ENCODE data around the gene WWOX. TPM values are rescaled to one million over a fixed set of nuclear protein-coding genes. Genes with fewer than 3 reads are reported as not detected.

The WWOX gene
- total RNA-seq, 1 donor from 2014 or later, result 18.6 TPM

- no peak for DNase-seq (ENCODE audit: low spot score)
- H3K27me3 Mint-ChIP-seq (ENCODE audit: unreplicated experiment), result no peaks in the 10 kb centered on the region
- H3K27ac Mint-ChIP-seq (ENCODE audit: unreplicated experiment), result no peak overlapping the region
Observed at GRCh38 chr16:79136955-79137354, 1037.5 kb downstream of the WWOX start.

GRCh38 chr16:79137426-79137939 lies 1038.0 kb downstream of the WWOX start:
- TF ChIP-seq CTCF (IDR thresholded peaks at IDR 0.05; ENCODE audit: unreplicated experiment), result no peak
- H3K4me1 Mint-ChIP-seq (ENCODE audit: unreplicated experiment), result peaks cover 7% of the 10 kb centered on the region
- H3K4me3 Mint-ChIP-seq (ENCODE audit: unreplicated experiment), result no peak overlapping the region
- no peak for DNase-seq (ENCODE audit: low spot score)
- no peaks in the 10 kb centered on the region for H3K27me3 Mint-ChIP-seq (ENCODE audit: unreplicated experiment)
- H3K36me3 Mint-ChIP-seq (ENCODE audit: low read depth, unreplicated experiment), result no peaks in the 10 kb centered on the region
- H3K9me3 Mint-ChIP-seq (ENCODE audit: unreplicated experiment), result no peaks in the 10 kb centered on the region
- H3K27ac Mint-ChIP-seq (ENCODE audit: unreplicated experiment), result no peak overlapping the region

More at GRCh38 chr16:79136955-79137354, 1037.5 kb downstream of the WWOX start:
- Mint-ChIP-seq H3K9me3 (ENCODE audit: unreplicated experiment) (no peaks in the 10 kb centered on the region), H3K4me3 (ENCODE audit: unreplicated experiment) (no peak overlapping the region), H3K36me3 (ENCODE audit: low read depth, unreplicated experiment) (no peaks in the 10 kb centered on the region), H3K4me1 (ENCODE audit: unreplicated experiment) (peaks cover 7% of the 10 kb centered on the region)
- no peak for TF ChIP-seq CTCF (IDR thresholded peaks at IDR 0.05; ENCODE audit: unreplicated experiment)

- DNase-seq (ENCODE audit: low spot score), result no peak
- Mint-ChIP-seq H3K27ac (ENCODE audit: unreplicated experiment) (no peak overlapping the region), H3K9me3 (ENCODE audit: unreplicated experiment) (no peaks in the 10 kb centered on the region), H3K4me1 (ENCODE audit: unreplicated experiment) (no peaks in the 10 kb centered on the region), H3K27me3 (ENCODE audit: unreplicated experiment) (no peaks in the 10 kb centered on the region), H3K36me3 (ENCODE audit: low read depth, unreplicated experiment) (no peaks in the 10 kb centered on the region), H3K4me3 (ENCODE audit: unreplicated experiment) (no peak overlapping the region)
- TF ChIP-seq CTCF (IDR thresholded peaks at IDR 0.05; ENCODE audit: unreplicated experiment), result no peak
Observed at GRCh38 chr16:79139799-79140198, 1040.3 kb downstream of the WWOX start.

GRCh38 chr16:79143026-79143425 lies 1043.6 kb downstream of the WWOX start:
- no peak overlapping the region for H3K27ac Mint-ChIP-seq (ENCODE audit: unreplicated experiment)

More at GRCh38 chr16:79143026-79143425, 1043.6 kb downstream of the WWOX start:
- H3K4me3 Mint-ChIP-seq (ENCODE audit: unreplicated experiment), result no peak overlapping the region
- no peaks in the 10 kb centered on the region for H3K27me3 Mint-ChIP-seq (ENCODE audit: unreplicated experiment)
- no peaks in the 10 kb centered on the region for H3K36me3 Mint-ChIP-seq (ENCODE audit: low read depth, unreplicated experiment)
- no peak for TF ChIP-seq CTCF (IDR thresholded peaks at IDR 0.05; ENCODE audit: unreplicated experiment)
- DNase-seq (ENCODE audit: low spot score), result no peak
- H3K9me3 Mint-ChIP-seq (ENCODE audit: unreplicated experiment), result no peaks in the 10 kb centered on the region
- no peaks in the 10 kb centered on the region for H3K4me1 Mint-ChIP-seq (ENCODE audit: unreplicated experiment)
